Kidney epithelial cell (primary cell): Measurements from ENCODE around the gene CDKAL1. TPM values are rescaled to one million over a fixed set of nuclear protein-coding genes. Genes with fewer than 3 reads are reported as not detected.

ENCODE experiments used
- DNase-seq: peaks from one replicate; pipeline ENCODE4 v3.0.0-alpha.2; 2010; ENCODE audit warnings: low read depth
- H3K27me3 ChIP-seq: 2 replicates; pipeline ENCODE4 v1.6.0; 2011; ENCODE audit warnings: low read length; ENCODE audit not compliant: control insufficient read depth, insufficient read depth
- H3K36me3 ChIP-seq: 2 replicates; pipeline ENCODE4 v1.5.1; 2011; ENCODE audit warnings: low read length; ENCODE audit not compliant: control insufficient read depth, insufficient read depth
- H3K4me3 ChIP-seq: 2 replicates; pipeline ENCODE4 v1.5.1; 2011; ENCODE audit warnings: low read depth, mild to moderate bottlenecking, control low read depth, low read length
- total RNA-seq: library from RNA; depleted of rRNA; stranded (reverse); fragments of >200 nt; gene quantifications from 2 replicates; pipeline ENCODE4 v1.2.3, GENCODE V29; 2015
- TF ChIP-seq, protein P1 (sequence below): IDR thresholded peaks from 2 replicates; pipeline ENCODE4 v1.5.1; 2011; ENCODE audit warnings: mild to moderate bottlenecking, moderate library complexity, low read length, control low read depth, inconsistent platforms; ENCODE audit not compliant: insufficient read depth, poor library complexity, severe bottlenecking

Gene CDKAL1
- total RNA-seq, 1 donor from 2014 or later: 15.0 TPM

DNA sequence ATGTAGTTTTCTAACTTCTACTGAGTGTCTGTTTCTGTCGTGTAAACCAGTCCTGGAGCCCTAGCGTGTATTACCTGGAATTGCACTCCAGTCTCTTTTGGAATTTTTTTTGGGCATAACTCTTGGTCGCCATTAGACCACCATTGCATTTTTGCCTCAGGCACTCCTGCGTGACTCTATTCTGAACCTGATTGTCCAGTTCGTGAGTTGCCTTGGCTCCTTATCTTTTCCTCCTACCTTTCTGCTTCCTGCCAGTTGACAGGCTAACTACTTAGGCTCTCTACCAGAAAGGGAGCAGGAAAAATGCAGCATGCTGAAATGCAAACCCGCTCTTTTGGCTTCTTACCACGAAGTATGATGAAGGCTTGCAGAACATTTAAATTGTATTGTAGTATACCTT, 568.4 kb downstream of the CDKAL1 start:
- no peak for DNase-seq
- TF ChIP-seq, protein P1, sequence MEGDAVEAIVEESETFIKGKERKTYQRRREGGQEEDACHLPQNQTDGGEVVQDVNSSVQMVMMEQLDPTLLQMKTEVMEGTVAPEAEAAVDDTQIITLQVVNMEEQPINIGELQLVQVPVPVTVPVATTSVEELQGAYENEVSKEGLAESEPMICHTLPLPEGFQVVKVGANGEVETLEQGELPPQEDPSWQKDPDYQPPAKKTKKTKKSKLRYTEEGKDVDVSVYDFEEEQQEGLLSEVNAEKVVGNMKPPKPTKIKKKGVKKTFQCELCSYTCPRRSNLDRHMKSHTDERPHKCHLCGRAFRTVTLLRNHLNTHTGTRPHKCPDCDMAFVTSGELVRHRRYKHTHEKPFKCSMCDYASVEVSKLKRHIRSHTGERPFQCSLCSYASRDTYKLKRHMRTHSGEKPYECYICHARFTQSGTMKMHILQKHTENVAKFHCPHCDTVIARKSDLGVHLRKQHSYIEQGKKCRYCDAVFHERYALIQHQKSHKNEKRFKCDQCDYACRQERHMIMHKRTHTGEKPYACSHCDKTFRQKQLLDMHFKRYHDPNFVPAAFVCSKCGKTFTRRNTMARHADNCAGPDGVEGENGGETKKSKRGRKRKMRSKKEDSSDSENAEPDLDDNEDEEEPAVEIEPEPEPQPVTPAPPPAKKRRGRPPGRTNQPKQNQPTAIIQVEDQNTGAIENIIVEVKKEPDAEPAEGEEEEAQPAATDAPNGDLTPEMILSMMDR: no peak

DNA sequence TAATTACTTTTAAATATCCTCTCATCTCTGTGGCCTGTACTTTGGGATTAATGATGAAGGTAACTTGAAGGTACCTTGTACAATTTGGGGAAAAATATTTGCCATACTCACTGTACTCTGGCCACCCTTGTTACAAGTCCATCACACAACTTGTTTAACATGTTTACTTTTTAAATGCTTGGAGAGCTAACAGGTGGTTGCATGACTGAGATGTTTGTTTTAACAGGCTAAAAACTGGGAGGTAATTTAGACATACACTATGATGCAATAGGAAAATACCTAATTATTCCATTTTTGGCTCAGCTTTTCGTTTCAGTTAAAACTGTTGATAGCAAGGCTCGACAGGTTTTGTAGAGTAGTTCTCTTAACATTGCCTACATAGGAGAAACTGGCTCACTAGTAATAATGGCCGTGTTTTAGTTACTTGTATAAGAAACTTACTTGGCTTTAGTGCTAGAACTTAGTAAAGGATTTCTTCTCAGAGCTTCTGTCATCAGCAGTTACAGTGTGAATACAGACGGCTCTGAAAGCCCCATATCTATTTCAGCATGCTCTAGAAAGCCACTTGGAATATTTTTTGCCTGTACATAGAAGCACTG, 569.5 kb downstream of the CDKAL1 start:
- Histone ChIP-seq H3K4me3 (no peak overlapping the region), H3K27me3 (no peaks in the 10 kb centered on the region), H3K36me3 (no peaks in the 10 kb centered on the region)
- DNase-seq: no peak
- TF ChIP-seq, protein P1: no peak

More for the DNA sequence above, 568.4 kb downstream of the CDKAL1 start:
- H3K36me3 ChIP-seq: no peaks in the 10 kb centered on the region
- H3K4me3 ChIP-seq: no peak overlapping the region
- no peaks in the 10 kb centered on the region for H3K27me3 ChIP-seq

DNA sequence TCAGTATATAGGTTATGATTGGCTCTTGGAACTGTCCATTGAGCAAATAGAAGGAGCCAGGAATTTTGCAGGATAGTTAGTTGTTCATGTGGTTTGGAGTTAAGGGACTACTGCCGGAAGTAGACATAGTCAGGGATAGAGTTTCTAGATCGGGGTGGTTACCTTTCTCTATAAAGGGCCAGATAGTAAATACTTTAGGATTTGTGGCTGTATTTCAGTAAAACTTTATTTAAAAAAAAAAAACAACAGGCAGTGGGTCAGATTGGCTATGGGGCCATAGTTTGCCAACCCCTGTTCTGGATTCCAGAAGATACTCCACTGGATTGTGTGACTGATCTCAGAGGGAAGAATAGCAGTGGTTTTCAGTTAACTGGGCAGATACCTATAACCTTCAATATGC, 570.0 kb downstream of the CDKAL1 start:
- H3K4me3 ChIP-seq: no peak overlapping the region
- no peaks in the 10 kb centered on the region for H3K36me3 ChIP-seq
- no peak for DNase-seq
- no peaks in the 10 kb centered on the region for H3K27me3 ChIP-seq
- TF ChIP-seq, protein P1: no peak

DNA sequence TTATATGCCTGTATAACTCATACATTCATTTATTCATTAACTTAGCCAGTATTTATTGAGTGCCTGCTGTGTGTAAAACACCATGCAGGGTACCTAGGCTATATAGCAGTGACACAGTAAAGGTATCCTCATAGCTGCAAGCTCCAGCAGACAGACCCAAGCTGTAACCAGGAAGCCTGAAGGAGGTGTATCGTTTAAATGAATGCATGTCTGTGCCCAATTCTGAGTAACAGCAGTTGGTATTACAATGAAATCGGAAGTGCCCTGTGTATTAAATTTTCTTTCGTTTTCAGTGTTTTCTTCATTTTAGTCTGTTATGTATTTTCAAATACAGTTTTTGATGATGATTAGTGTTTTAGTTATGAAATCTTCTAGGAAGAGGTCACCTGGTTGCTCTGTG, 573.5 kb downstream of the CDKAL1 start:
- Histone ChIP-seq H3K27me3 (no peaks in the 10 kb centered on the region), H3K4me3 (no peak overlapping the region), H3K36me3 (no peaks in the 10 kb centered on the region)
- DNase-seq: no peak
- TF ChIP-seq, protein P1: no peak

DNA sequence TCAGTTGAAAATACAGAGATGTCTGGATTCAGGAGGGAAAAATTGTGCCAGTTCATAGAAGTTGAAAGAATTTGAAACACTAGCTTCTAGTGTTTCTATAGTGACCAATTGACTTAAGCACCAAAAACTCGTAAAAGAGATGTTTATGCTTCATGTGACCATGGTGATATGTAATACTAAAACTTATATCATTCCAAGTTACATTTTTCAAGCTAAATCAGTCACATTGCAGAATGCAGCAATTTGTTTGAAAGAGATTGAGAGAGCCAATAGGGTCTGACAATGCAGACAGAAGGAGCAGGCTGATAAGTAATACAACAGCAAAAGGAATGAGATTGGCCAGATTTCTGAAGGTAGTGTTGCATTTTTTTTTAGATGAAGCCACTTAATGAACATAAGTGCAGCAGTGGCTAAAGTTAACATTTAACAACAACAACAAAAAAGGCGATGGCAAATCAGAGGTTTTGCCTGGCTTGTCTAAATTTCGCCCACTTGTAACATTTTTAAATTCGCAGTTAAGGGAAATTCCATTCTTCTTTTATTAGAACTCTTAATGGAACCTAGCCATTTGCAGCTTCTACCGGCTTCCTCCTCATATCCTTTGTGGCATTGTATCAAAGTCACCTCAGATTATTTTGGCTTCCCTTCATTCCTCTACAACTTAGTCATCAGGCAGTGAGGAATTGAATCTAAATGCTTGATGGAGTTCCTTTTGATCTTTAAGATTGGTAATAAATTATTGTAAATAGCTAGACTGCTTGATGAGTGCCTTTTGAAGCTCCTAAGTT, 575.3 kb downstream of the CDKAL1 start:
- peak; percentile 77 for DNase-seq
- TF ChIP-seq, protein P1: no peak
- H3K27me3 ChIP-seq: no peaks in the 10 kb centered on the region
- no peak overlapping the region for H3K4me3 ChIP-seq
- H3K36me3 ChIP-seq: no peaks in the 10 kb centered on the region
